Pancreas (tissue), 10 donors: ENCODE measurements around the gene TM7SF3. TPM values are rescaled to one million over a fixed set of nuclear protein-coding genes. Genes with fewer than 3 reads are reported as not detected.
A peak's percentile ranks its signal among the peaks of the same experiment; 100 is the strongest.

ENCODE experiments used
- ATAC-seq, 4 donors: fragments of 200-7000 bp; cut with Tn5 transposase; one replicate each; pipeline versions ENCODE4 v1.8.0 to v1.9.1; 2020; ENCODE audit warnings: mild to moderate bottlenecking in 4 of 4, moderate library complexity in 4 of 4
- DNase-seq, 6 donors: peaks; one replicate each; pipeline ENCODE4 v3.0.0-alpha.2; 2020
- FAIRE-seq: peaks from 2 replicates; lab custom pipeline; 2012; peaks lifted over from hg19 to GRCh38; lab: Jason Lieb, UNC
- H3K27ac ChIP-seq, 4 donors: fragments of 200-600 bp; sonication (generic); 1 replicate in 3 of 4; 2 replicates in 1 of 4; pipeline versions ENCODE4 v1.5.0 to v1.8.0; 2020
- H3K27me3 ChIP-seq, 4 donors: fragments of 200-600 bp; one replicate each; pipeline ENCODE4 v1.8.0; 2021
- H3K36me3 ChIP-seq, 3 donors: fragments of 200-600 bp; sonication (generic) in 1 of 3; one replicate each; pipeline versions ENCODE4 v1.5.0 to v1.8.0; 2020 to 2021
- H3K4me1 ChIP-seq, 3 donors: fragments of 200-600 bp; one replicate each; pipeline ENCODE4 v1.8.0; 2021
- H3K4me3 ChIP-seq, 4 donors: fragments of 200-600 bp; sonication (generic) in 2 of 4; one replicate each; pipeline versions ENCODE4 v1.5.0 to v1.8.0; 2020 to 2021
- H3K9me3 ChIP-seq, 4 donors: fragments of 200-600 bp; one replicate each; pipeline ENCODE4 v1.8.0; 2021
- CTCF ChIP-seq, 4 donors: fragments of 200-600 bp; sonication (generic) in 3 of 4; IDR thresholded peaks; one replicate each; pipeline versions ENCODE4 v1.5.0 to v1.8.0; 2021; ENCODE audit warnings: antibody characterized with exemption in 4 of 4
- WGBS, 2 donors: extraction: QIAGEN DNeasy Blood & Tissue Kit; methylation state at CpG; one replicate each; pipeline ENCODE4 v1.1.7; 2013; 5-methylcytosine and 5-hydroxymethylcytosine counted together
- intact Hi-C, 3 donors: fragments of 100-400 bp; cut with DNase I; formaldehyde crosslinking; loops; one replicate each; pipeline versions ENCODE4 v1.11.1 to v1.14.2; 2022
- polyA plus RNA-seq, 2 donors: library from polyadenylated mRNA; stranded (reverse); fragments of 200-250 nt; gene quantifications; one replicate each; pipeline ENCODE4 v1.2.3, GENCODE V29; 2013
- total RNA-seq, 6 donors: library from RNA; stranded (reverse); fragmentation: NEBNext Ultra II Directional in 4 of 6; extraction: Animal tissue kit (Norgen Biotek cat#: 25700) in 4 of 6; gene quantifications; one replicate each; pipeline versions ENCODE4 v1.2.1 to v1.2.4, GENCODE V29; 2021 to 2023
- donor health status: healthy with polysubstance abuse.
- donor health status: DM: no; HTN: no; CAD: no; lungs with moderate emphysema.
- donor health status: DM: no; HTN: no; CAD: no.
- donor health status: control.
- donor health status: control.
- donor health status: Bipolar disorder and iron deficiency.
- donor health status: DM: yes; HTN: yes; CAD: no.
- donor health status: DM: no; HTN: no; CAD: no.
- donor health status: DM: no; HTN: no; CAD: no.
- donor health status: DM: yes; HTN: yes; CAD: no.

The TM7SF3 gene
- total and polyA plus RNA-seq, 8 donors: 16.8 to 67.6 (median 51.6) TPM

GRCh38 chr12:27009881-27010301, 4.3 kb downstream of the TM7SF3 start:
- intact Hi-C loops: loop anchor here in 1 of 3 donors (10.0 kb wide), 1 partner anchor 295 kb away; no protein-coding TSS in a partner anchor
- 2 to 3% methylated on average over 1 of the region's 1 CpG for WGBS, 2 donors
- DNase-seq (no peak), ATAC-seq (no peak), FAIRE-seq (no peak)
- Histone ChIP-seq H3K9me3 (no peaks in the 10 kb centered on the region), H3K27ac (no peak overlapping the region), H3K36me3 (no peaks in the 10 kb centered on the region), H3K4me1 (peaks cover 41 to 49% (median 45%) of the 10 kb centered on the region in 3 donors), H3K27me3 (no peaks in the 10 kb centered on the region), H3K4me3 (no peak overlapping the region)
- TF ChIP-seq CTCF (IDR thresholded peaks at IDR 0.05): no peak

- Histone ChIP-seq H3K4me3 (no peak overlapping the region), H3K4me1 (peaks cover 41 to 48% (median 43%) of the 10 kb centered on the region in 3 donors), H3K9me3 (no peaks in the 10 kb centered on the region), H3K27me3 (no peaks in the 10 kb centered on the region), H3K27ac (no peak overlapping the region), H3K36me3 (no peaks in the 10 kb centered on the region)
- no peak for ATAC-seq
- no peak for TF ChIP-seq CTCF (IDR thresholded peaks at IDR 0.05)
- no peak for DNase-seq
- 65 to 72% methylated on average over 5 of the region's 5 CpGs for WGBS, 2 donors
- no peak for FAIRE-seq
- intact Hi-C loops: no loop called here
Observed at GRCh38 chr12:27008081-27008480, 6.1 kb downstream of the TM7SF3 start.

GRCh38 chr12:27006797-27007467, 7.3 kb downstream of the TM7SF3 start:
- peaks cover 41 to 48% (median 43%) of the 10 kb centered on the region in 3 donors for H3K4me1 ChIP-seq
- 35 to 41% methylated on average over 2 of the region's 2 CpGs for WGBS, 2 donors
- intact Hi-C loops: no loop called here
- no peak for DNase-seq
- H3K27ac ChIP-seq: no peak overlapping the region
- peak in 1 of 4 donors; percentile 26 for ATAC-seq
- H3K4me3 ChIP-seq: no peak overlapping the region
- TF ChIP-seq CTCF (IDR thresholded peaks at IDR 0.05): no peak
- no peaks in the 10 kb centered on the region for H3K36me3 ChIP-seq
- H3K9me3 ChIP-seq: no peaks in the 10 kb centered on the region
- no peaks in the 10 kb centered on the region for H3K27me3 ChIP-seq
- FAIRE-seq: no peak

GRCh38 chr12:27005495-27005894, 8.7 kb downstream of the TM7SF3 start:
- H3K4me3 ChIP-seq: no peak overlapping the region
- no peak for TF ChIP-seq CTCF (IDR thresholded peaks at IDR 0.05)
- DNase-seq (no peak), FAIRE-seq (no peak), ATAC-seq (no peak)
- no peaks in the 10 kb centered on the region for H3K9me3 ChIP-seq
- H3K27me3 ChIP-seq: no peaks in the 10 kb centered on the region
- no peak overlapping the region for H3K27ac ChIP-seq
- H3K4me1 ChIP-seq: peaks cover 31 to 35% (median 33%) of the 10 kb centered on the region in 3 donors
- H3K36me3 ChIP-seq: peaks cover 0 to under 1% (median 0%) of the 10 kb centered on the region in 3 donors
- 95 to 96% methylated on average over 2 of the region's 2 CpGs for WGBS, 2 donors
- intact Hi-C loops: no loop called here
